GM12878 (cell line): Measurements from ENCODE around the gene TAAR8. TPM values are rescaled to one million over a fixed set of nuclear protein-coding genes. Genes with fewer than 3 reads are reported as not detected.

Source experiments
- ATAC-seq: fragments of 200-7000 bp; cut with Tn5 transposase; 3 replicates; pipeline ENCODE4 v1.9.1; 2020; ENCODE audit warnings: mild to moderate bottlenecking, moderate library complexity
- BruUV-seq: library from RNA; stranded (reverse); fragments of 400-500 nt; replicated peaks from 2 replicates; lab custom pipeline; 2021; lab: Mats Ljungman, UMichigan
- CTCF ChIA-PET: fragments of 300-600 bp; sonication (Branson Sonifier 250); formaldehyde crosslinking; extraction: SDS; loops from one replicate; lab custom pipeline; 2021; ENCODE audit warnings: inconsistent platforms; lab: Yijun Ruan, JAX
- POLR2A ChIA-PET: fragments of 350-600 bp; formaldehyde crosslinking; extraction: SDS; loops from one replicate; lab custom pipeline; 2021; ENCODE audit warnings: inconsistent platforms; lab: Charles Lee
- RAD21 ChIA-PET: fragments of 300-600 bp; sonication (Branson Sonifier 250); formaldehyde crosslinking; loops from one replicate; lab custom pipeline; 2023; ENCODE audit warnings: antibody characterized with exemption; ENCODE audit not compliant: unreplicated experiment; lab: Charles Lee
- SMC1A ChIA-PET: fragments of 300-600 bp; sonication (Branson Sonifier 250); formaldehyde crosslinking; loops from one replicate; lab custom pipeline; 2023; ENCODE audit not compliant: unreplicated experiment, uncharacterized antibody; lab: Charles Lee
- DNase-seq: peaks from one replicate; pipeline ENCODE4 v3.0.0-alpha.2; 2011; ENCODE audit warnings: low read depth, low spot score
- FAIRE-seq: peaks from 3 replicates; lab custom pipeline; 2011; peaks lifted over from hg19 to GRCh38; lab: Jason Lieb, UNC
- H2AFZ ChIP-seq: 2 replicates; pipeline ENCODE4 v1.6.0; 2011; ENCODE audit warnings: low read depth, low read length, control low read depth; ENCODE audit not compliant: control insufficient read depth
- H3K27ac ChIP-seq: 2 replicates; pipeline ENCODE4 v1.5.1; 2011; ENCODE audit warnings: control low read depth; ENCODE audit not compliant: control insufficient read depth, insufficient read depth
- H3K27me3 ChIP-seq, 2 experiments: replicated peaks in 1 of 2; 2 replicates each; pipeline versions ENCODE4 v1.6.0 to v1.6.1; 2011; ENCODE audit warnings: low read length in 1 of 2; ENCODE audit not compliant: control insufficient read depth in 2 of 2, insufficient read depth in 2 of 2
- H3K36me3 ChIP-seq, 2 experiments: 2 replicates each; pipeline ENCODE4 v1.5.1; 2011; ENCODE audit warnings: low read length in 1 of 2; ENCODE audit not compliant: control insufficient read depth in 2 of 2, insufficient read depth in 2 of 2
- H3K4me1 ChIP-seq: 2 replicates; pipeline ENCODE4 v1.6.1; 2011; ENCODE audit warnings: mild to moderate bottlenecking, low read length, moderate library complexity, mixed read lengths; ENCODE audit not compliant: control insufficient read depth, insufficient read depth
- H3K4me2 ChIP-seq: 2 replicates; pipeline ENCODE4 v1.6.0; 2011; ENCODE audit warnings: control low read depth; ENCODE audit not compliant: control insufficient read depth, insufficient read depth
- H3K4me3 ChIP-seq: fragments of 200-600 bp; sonication (generic); 2 replicates; pipeline ENCODE4 v1.5.1; 2016
- H3K79me2 ChIP-seq: 2 replicates; pipeline ENCODE4 v1.6.0; 2011; ENCODE audit warnings: low read length; ENCODE audit not compliant: control insufficient read depth, insufficient read depth
- H3K9ac ChIP-seq: 2 replicates; pipeline ENCODE4 v1.8.0; 2011; ENCODE audit warnings: low read length, control low read depth, mixed read lengths; ENCODE audit not compliant: control insufficient read depth, insufficient read depth
- H3K9me3 ChIP-seq: replicated peaks from 3 replicates; pipeline ENCODE4 v1.5.1; 2011; ENCODE audit warnings: mild to moderate bottlenecking, low read length; ENCODE audit not compliant: control insufficient read depth, insufficient read depth
- H4K20me1 ChIP-seq: 2 replicates; pipeline ENCODE4 v1.6.0; 2011; ENCODE audit not compliant: control insufficient read depth, insufficient read depth
- BACH1 ChIP-seq: fragments of 450-650 bp; IDR thresholded peaks from 2 replicates; pipeline ENCODE4 v1.6.1; 2017; ENCODE audit warnings: mild to moderate bottlenecking, borderline replicate concordance
- BCL11A ChIP-seq: IDR thresholded peaks from 2 replicates; pipeline ENCODE4 v1.6.1; 2011; ENCODE audit warnings: low read depth, low read length
- BRCA1 ChIP-seq: IDR thresholded peaks from 2 replicates; pipeline ENCODE4 v1.6.1; 2011; ENCODE audit warnings: low read depth, low read length, improper control_type of control experiment
- CBFB ChIP-seq: IDR thresholded peaks from 2 replicates; pipeline ENCODE4 v1.6.1; 2016; ENCODE audit warnings: antibody characterized with exemption, low read depth
- CBX5 ChIP-seq: sonication (generic); IDR thresholded peaks from 2 replicates; pipeline ENCODE4 v1.6.1; 2016; ENCODE audit warnings: low read depth, moderate library complexity, mild to moderate bottlenecking, inconsistent platforms
- CHD4 ChIP-seq: fragments of 200-600 bp; sonication (generic); IDR thresholded peaks from 2 replicates; pipeline ENCODE4 v1.6.1; 2016; ENCODE audit warnings: mild to moderate bottlenecking
- ETV6 ChIP-seq, 2 experiments: fragments of 450-650 bp in 1 of 2; IDR thresholded peaks in 1 of 2; conservative IDR thresholded peaks in 1 of 2; 2 replicates each; pipeline ENCODE4 v1.6.1; 2014; ENCODE audit warnings: antibody characterized with exemption in 1 of 2, borderline replicate concordance in 1 of 2, low read depth in 1 of 2, mild to moderate bottlenecking in 1 of 2, moderate library complexity in 1 of 2
- FOXM1 ChIP-seq: IDR thresholded peaks from 2 replicates; pipeline ENCODE4 v1.6.1; 2012; ENCODE audit warnings: low read depth, mild to moderate bottlenecking, inconsistent platforms, low read length, moderate library complexity
- GABPA ChIP-seq: IDR thresholded peaks from 2 replicates; pipeline ENCODE4 v1.6.1; 2014; ENCODE audit warnings: antibody characterized with exemption, low read depth, mild to moderate bottlenecking, inconsistent platforms
- HCFC1 ChIP-seq: fragments of 150-350 bp; IDR thresholded peaks from 2 replicates; pipeline ENCODE4 v1.6.1; 2014; ENCODE audit warnings: low read length
- HSF1 ChIP-seq: fragments of 150-350 bp; IDR thresholded peaks from 2 replicates; pipeline ENCODE4 v1.6.1; 2014; ENCODE audit warnings: mild to moderate bottlenecking, low read depth, low read length
- IKZF1 ChIP-seq: fragments of 450-650 bp; conservative IDR thresholded peaks from 2 replicates; pipeline ENCODE4 v1.6.1; 2017; ENCODE audit warnings: antibody characterized with exemption, mild to moderate bottlenecking
- JUNB ChIP-seq: IDR thresholded peaks from 2 replicates; pipeline ENCODE4 v1.6.1; 2016; ENCODE audit warnings: antibody characterized with exemption, mild to moderate bottlenecking
- JUND ChIP-seq: IDR thresholded peaks from 2 replicates; pipeline ENCODE4 v1.6.1; 2012; ENCODE audit warnings: low read depth, mild to moderate bottlenecking, low read length, improper control_type of control experiment, moderate library complexity
- MAX ChIP-seq: IDR thresholded peaks from 2 replicates; pipeline ENCODE4 v1.6.1; 2012; ENCODE audit warnings: low read depth, low read length, improper control_type of control experiment
- MTA2 ChIP-seq: fragments of 450-650 bp; IDR thresholded peaks from 2 replicates; pipeline ENCODE4 v1.6.1; 2016; ENCODE audit warnings: low read depth, mild to moderate bottlenecking, moderate library complexity
- MXI1 ChIP-seq: fragments of 150-350 bp; IDR thresholded peaks from 2 replicates; pipeline ENCODE4 v1.6.1; 2011; ENCODE audit warnings: low read depth, mild to moderate bottlenecking, inconsistent platforms, low read length, improper control_type of control experiment
- NFXL1 ChIP-seq: fragments of 450-650 bp; IDR thresholded peaks from 2 replicates; pipeline ENCODE4 v1.6.1; 2017; ENCODE audit warnings: antibody characterized with exemption, mild to moderate bottlenecking, borderline replicate concordance
- NFYB ChIP-seq: IDR thresholded peaks from 2 replicates; pipeline ENCODE4 v1.6.1; 2011; ENCODE audit warnings: low read depth, mild to moderate bottlenecking, low read length, improper control_type of control experiment, moderate library complexity; ENCODE audit not compliant: insufficient read depth
- RAD21 ChIP-seq: IDR thresholded peaks from 2 replicates; pipeline ENCODE4 v1.6.1; 2011; ENCODE audit warnings: mild to moderate bottlenecking, low read depth, low read length, moderate library complexity; ENCODE audit not compliant: insufficient read depth
- SIN3A ChIP-seq: IDR thresholded peaks from 2 replicates; pipeline ENCODE4 v1.6.1; 2012; ENCODE audit warnings: low read depth, low read length, improper control_type of control experiment
- STAT1 ChIP-seq: fragments of 450-650 bp; conservative IDR thresholded peaks from 2 replicates; pipeline ENCODE4 v1.6.1; 2014; ENCODE audit warnings: antibody characterized with exemption, mild to moderate bottlenecking
- SUPT20H ChIP-seq: IDR thresholded peaks from 2 replicates; pipeline ENCODE4 v1.6.1; 2011; ENCODE audit warnings: low read depth, mild to moderate bottlenecking, low read length, moderate library complexity, borderline replicate concordance; ENCODE audit not compliant: control insufficient read depth
- TCF12 ChIP-seq: IDR thresholded peaks from 2 replicates; pipeline ENCODE4 v1.6.1; 2011; ENCODE audit warnings: low read depth, mild to moderate bottlenecking, low read length
- ZNF217 ChIP-seq: fragments of 450-650 bp; IDR thresholded peaks from 2 replicates; pipeline ENCODE4 v1.6.1; 2017; ENCODE audit warnings: antibody characterized with exemption, mild to moderate bottlenecking
- ZNF384 ChIP-seq: IDR thresholded peaks from 2 replicates; pipeline ENCODE4 v1.6.1; 2012; ENCODE audit warnings: low read depth, mild to moderate bottlenecking, low read length, improper control_type of control experiment, borderline replicate concordance
- WGBS: methylation state at CpG from one replicate; pipeline ENCODE4 v1.1.6; 2016; ENCODE audit warnings: low lambda C conversion rate; ENCODE audit not compliant: insufficient replicate concordance, insufficient coverage; ENCODE audit errors: missing lambda C conversion rate; 5-methylcytosine and 5-hydroxymethylcytosine counted together
- in situ Hi-C: fragments of 300-500 bp; cut with MboI; formaldehyde crosslinking; loops from 9 replicates; pipeline ENCODE4 v1.14.3; 2018; ENCODE audit warnings: mixed read lengths
- intact Hi-C: fragments of 100-400 bp; cut with micrococcal nuclease; formaldehyde crosslinking; loops from one replicate; pipeline ENCODE4 v1.14.2; 2022; ENCODE audit not compliant: unreplicated experiment
- polyA plus RNA-seq, 11 experiments: library from polyadenylated mRNA; depleted of rRNA in 4 of 11; unstranded in 6 of 11; stranded (reverse) in 5 of 11; fragments of >200 nt; fragmentation: Nextera tagmentation in 4 of 11; fragmentation: Illumina TruSeq in 1 of 11; extraction: Ambion mirVana in 4 of 11; extraction: Trizol in 1 of 11; gene quantifications; 1 replicate in 1 of 11; 2 replicates in 10 of 11; pipeline versions ENCODE4 v1.2.1 to v1.2.3, GENCODE V29; 2011 to 2016; ENCODE audit warnings: inconsistent platforms in 2 of 11, missing spikeins in 2 of 11, low read depth in 1 of 11
- total RNA-seq, 4 experiments: library from RNA; depleted of rRNA in 3 of 4; stranded (reverse); fragments of >200 nt in 3 of 4; fragmentation: Illumina TruSeq in 1 of 4; extraction: Trizol in 1 of 4; gene quantifications; 2 replicates each; pipeline versions ENCODE4 v1.2.1 to v1.2.3, GENCODE V29; 2013 to 2021

TAAR8 gene
- total and polyA plus RNA-seq, 10 of the 15 experiments (the other 5 are each of a cell fraction or from before 2014, with no cell fraction given), result not detected

GRCh38 chr6:132592855-132593254, 40.4 kb downstream of the TAAR8 start (continued):
- TF ChIP-seq ETV6 (conservative IDR thresholded peaks at IDR 0.05 in 1 of 2, IDR thresholded peaks at IDR 0.05 in 1 of 2; ENCODE audit: borderline replicate concordance in 1 of 2, low read depth in 1 of 2) (no peak), HSF1 (no peak), ZNF384 (no peak), NFXL1 (no peak), CBX5 (no peak), CHD4 (no peak), STAT1 (no peak), NFYB (no peak), BACH1 (no peak), TCF12 (no peak)
- TF ChIP-seq, all 136 proteins: peak for 0

GRCh38 chr6:132596201-132596600, 43.7 kb downstream of the TAAR8 start:
- H3K4me3 ChIP-seq, result no peak overlapping the region
- BruUV-seq, result no TSS peak
- no peaks in the 10 kb centered on the region for H3K9me3 ChIP-seq
- no peak overlapping the region for H3K9ac ChIP-seq
- no peak for DNase-seq
- ChIA-PET POLR2A (no interaction called here), CTCF (interaction anchor here (1.1 to 1.3 kb wide), 2 partner anchors 17 to 316 kb away, joined by 3 read pairs; no protein-coding TSS in a partner anchor), RAD21 (no interaction called here), SMC1A (interaction anchor here (0.5 to 1.4 kb wide), 2 partner anchors 71 to 255 kb away, joined by 3 to 4 read pairs; no protein-coding TSS in a partner anchor)
- H3K79me2 ChIP-seq, result no peaks in the 10 kb centered on the region
- no peak for ATAC-seq
- H3K27ac ChIP-seq, result no peak overlapping the region
- in situ Hi-C loops, result no loop called here
- H3K4me1 ChIP-seq, result no peaks in the 10 kb centered on the region
- no peak overlapping the region for H2AFZ ChIP-seq
- no peaks in the 10 kb centered on the region for H3K36me3 ChIP-seq
- no peak overlapping the region for H3K4me2 ChIP-seq
- WGBS, result 42% methylated on average over 6 of the region's 6 CpGs
- FAIRE-seq, result no peak
- H4K20me1 ChIP-seq, result no peaks in the 10 kb centered on the region
- 0 out of 4 replicates have a peak, but pooled peaks cover 0 to 2% of the 10 kb centered on the region in 2 experiments for H3K27me3 ChIP-seq
- intact Hi-C loops, result no loop called here
- TF ChIP-seq FOXM1, result no peak
- TF ChIP-seq SIN3A, result no peak
- no peak for TF ChIP-seq IKZF1
- TF ChIP-seq CBFB, result no peak
- no peak for TF ChIP-seq JUNB
- no peak for TF ChIP-seq ZNF217
- no peak for TF ChIP-seq MAX
- no peak for TF ChIP-seq HCFC1
- TF ChIP-seq JUND, result no peak
- TF ChIP-seq SUPT20H, result no peak
- TF ChIP-seq BCL11A, result no peak
- no peak for TF ChIP-seq MXI1
- no peak for TF ChIP-seq GABPA
- TF ChIP-seq MTA2, result no peak
- TF ChIP-seq RAD21, result no peak
- no peak for TF ChIP-seq BRCA1
